HTR-8/SVneo (cell line): ENCODE results near the gene LRBA.
"Not testable (repeated sequence)": the region's sequence is repeated elsewhere in the genome, so short reads cannot be mapped to it uniquely, and the experiment has no call there.

Experiments
- DNase-seq: peaks from one replicate; pipeline ENCODE4 v3.0.0; 2011; ENCODE audit warnings: low spot score, mixed read lengths; ENCODE audit not compliant: insufficient read length
- FAIRE-seq: peaks from 2 replicates; lab custom pipeline; 2011; peaks lifted over from hg19 to GRCh38; lab: Jason Lieb, UNC

LRBA gene, protein sequence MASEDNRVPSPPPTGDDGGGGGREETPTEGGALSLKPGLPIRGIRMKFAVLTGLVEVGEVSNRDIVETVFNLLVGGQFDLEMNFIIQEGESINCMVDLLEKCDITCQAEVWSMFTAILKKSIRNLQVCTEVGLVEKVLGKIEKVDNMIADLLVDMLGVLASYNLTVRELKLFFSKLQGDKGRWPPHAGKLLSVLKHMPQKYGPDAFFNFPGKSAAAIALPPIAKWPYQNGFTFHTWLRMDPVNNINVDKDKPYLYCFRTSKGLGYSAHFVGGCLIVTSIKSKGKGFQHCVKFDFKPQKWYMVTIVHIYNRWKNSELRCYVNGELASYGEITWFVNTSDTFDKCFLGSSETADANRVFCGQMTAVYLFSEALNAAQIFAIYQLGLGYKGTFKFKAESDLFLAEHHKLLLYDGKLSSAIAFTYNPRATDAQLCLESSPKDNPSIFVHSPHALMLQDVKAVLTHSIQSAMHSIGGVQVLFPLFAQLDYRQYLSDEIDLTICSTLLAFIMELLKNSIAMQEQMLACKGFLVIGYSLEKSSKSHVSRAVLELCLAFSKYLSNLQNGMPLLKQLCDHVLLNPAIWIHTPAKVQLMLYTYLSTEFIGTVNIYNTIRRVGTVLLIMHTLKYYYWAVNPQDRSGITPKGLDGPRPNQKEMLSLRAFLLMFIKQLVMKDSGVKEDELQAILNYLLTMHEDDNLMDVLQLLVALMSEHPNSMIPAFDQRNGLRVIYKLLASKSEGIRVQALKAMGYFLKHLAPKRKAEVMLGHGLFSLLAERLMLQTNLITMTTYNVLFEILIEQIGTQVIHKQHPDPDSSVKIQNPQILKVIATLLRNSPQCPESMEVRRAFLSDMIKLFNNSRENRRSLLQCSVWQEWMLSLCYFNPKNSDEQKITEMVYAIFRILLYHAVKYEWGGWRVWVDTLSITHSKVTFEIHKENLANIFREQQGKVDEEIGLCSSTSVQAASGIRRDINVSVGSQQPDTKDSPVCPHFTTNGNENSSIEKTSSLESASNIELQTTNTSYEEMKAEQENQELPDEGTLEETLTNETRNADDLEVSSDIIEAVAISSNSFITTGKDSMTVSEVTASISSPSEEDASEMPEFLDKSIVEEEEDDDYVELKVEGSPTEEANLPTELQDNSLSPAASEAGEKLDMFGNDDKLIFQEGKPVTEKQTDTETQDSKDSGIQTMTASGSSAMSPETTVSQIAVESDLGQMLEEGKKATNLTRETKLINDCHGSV (N-terminal part only)

DNA sequence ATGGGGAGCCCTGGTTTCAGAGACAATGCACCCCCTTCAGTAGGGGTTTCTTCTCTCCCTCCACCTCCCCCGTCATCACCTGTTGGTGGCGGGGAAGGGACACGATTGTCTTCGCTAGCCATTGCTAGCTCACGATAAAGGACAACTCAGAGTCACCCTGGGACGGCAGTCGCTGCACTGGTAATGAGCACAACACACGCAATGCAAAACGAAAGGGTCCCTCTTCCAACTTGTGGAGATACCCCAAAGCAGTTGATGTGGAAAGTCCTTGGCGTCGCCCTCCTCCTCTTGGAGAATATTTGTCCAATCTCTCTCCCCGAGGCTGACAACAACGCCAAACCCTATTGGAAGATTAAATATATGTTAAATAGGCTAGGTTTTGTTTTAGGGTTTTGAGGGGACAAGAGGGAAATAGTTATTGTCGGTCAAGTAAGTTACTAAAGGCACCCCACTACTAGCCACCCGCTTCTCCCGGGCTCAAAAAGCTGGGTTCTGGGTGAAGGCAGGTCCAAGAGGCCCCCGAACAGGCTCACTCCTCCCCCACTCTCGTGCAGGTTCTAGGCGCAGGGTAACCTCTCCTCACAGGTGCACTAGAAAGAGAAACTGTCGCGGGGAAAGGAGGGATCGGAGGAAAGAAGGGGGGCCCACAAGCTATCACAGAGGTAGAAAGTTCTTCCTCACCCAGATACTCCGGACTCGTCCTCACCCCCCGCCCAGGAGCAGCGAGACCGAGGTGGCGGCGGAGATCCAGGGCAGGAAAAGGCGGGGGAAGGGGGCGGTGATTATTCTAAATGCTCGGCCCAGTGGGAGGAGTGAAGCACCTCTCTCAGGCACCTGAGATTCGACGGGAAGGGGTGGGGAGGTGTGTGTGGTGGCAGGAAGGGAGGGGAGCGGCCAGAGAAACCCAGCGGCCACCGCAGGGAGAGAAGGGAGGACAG is at the start of gene LRBA:
Gene LRBA (minus strand): TSS at position 764 of the 938 bp plus-strand sequence. CDS start 642 bp downstream, at position 122.
- no peak for FAIRE-seq
- peak; percentile 73 for DNase-seq

DNA sequence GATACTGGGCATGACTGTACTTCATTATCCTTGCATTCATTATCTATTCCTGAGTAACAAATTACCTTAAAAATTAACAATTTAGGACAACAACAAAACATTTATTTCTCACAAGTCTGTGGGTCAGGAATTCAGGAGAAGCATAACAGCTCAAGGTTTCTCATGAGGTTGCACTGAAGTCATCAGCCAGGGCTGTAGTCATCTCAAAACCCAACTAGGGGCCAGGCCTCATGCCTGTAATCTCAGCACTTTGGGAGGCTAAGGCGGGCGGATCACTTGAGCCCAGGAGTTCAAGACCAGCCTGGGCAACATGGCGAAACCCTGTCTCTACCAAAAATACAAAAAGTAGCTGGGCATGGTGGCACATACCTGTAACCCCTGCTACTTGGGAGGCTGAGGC is 48.1 kb upstream of the LRBA start:
- FAIRE-seq, DNase-seq: not testable (repeated sequence)

DNA sequence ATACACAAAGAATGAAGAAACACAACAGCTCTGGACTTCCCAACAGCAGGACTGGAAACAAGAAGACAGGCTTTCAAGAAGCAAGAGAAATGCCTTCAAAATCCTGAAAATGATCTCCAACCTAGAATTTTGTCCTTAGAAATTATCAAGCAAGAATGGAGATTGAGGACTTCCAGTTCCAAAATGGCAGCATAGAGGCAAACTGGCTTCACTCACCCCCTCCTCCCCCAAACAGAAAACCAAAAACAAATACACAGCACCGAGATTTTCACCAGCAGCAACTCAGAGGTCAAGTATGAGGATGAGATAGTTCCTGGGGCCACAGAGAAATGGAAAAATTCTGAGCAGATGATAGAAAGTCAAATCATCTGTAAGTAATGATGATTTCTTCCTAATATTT is 40.5 kb upstream of the LRBA start:
- no peak for DNase-seq
- FAIRE-seq, result no peak

DNA sequence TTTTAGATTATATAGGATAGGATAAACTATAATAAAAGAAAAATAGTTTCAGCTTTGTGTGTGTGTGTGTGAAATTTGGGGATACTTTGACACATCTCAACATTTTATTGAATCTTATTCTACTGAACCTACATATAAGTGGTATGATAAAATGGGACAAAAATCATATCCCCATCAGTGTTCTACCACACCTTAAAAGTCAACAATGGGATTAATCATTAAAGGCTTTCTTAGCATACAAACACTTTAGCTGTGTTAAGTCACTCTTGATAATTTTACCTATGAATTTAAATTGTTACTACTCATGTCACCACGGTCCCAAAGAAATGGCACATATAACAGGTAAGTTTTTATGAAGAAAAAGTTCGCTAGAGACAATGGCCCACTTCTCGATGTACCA is 37.7 kb upstream of the LRBA start:
- no peak for FAIRE-seq

DNA sequence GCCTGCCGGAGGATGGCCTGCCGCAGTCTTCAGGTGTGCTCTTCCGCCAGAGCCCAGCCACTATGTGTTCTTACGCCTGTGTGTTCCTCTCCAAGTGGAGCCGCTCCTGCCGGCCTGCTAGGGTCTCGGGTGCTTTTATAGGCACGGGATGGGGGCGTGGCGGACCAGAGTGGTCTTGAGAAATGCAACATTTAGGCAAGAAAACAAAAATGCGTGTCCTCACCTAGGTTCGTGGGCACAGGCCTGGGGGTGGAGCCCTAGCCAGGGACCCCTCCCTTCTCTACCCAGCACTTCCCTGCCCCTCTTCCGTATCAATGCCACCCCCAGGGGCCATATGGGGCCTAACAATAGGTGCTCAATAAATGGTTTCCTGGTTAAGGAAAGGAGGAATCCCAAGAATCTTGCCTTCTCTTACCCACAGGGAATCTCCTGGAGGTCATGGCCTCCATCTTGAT is 34.4 kb upstream of the LRBA start:
- DNase-seq, result no peak
- no peak for FAIRE-seq

More for the DNA sequence above, 37.7 kb upstream of the LRBA start:
- no peak for DNase-seq

DNA sequence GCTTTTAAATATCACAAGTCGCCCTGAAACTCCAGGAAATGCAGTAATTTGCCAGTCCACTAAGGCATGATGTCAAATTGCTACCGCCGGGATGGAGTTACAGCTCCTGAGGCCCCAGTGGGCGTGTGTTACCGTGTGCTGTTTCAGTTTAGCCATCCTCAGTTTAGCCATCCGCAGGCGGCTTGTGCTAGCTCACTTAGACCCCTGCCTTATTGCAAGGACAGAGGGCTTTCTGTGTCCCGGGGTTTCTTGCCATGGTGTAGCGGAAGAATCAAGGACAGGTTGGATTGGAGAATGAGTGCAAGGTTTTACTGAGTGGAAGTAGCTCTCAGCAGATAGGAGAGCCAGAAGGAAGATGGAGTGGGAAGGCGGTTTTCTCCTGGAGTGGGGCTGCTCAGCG is 33.8 kb upstream of the LRBA start:
- DNase-seq, result no peak
- FAIRE-seq, result no peak

DNA sequence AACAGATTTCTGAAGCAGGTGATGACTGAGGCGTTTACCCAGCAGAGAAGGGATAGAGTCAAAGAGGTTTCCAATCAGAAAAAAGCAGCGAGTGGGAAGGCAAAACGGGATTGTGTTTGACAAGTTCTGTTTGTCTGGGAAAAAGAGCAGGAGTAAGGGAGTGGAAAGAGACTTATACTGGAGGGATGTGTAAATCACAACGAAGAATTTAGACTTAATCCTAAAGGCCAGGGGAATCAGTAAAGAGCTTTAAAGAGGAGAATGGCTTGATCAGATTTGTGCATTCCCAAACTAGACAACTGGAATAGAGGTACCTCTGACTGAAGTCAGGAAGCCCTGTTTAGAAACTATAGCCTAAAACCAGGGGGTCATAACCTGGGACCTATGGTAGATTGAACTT is 31.5 kb upstream of the LRBA start:
- DNase-seq (no peak), FAIRE-seq (no peak)

DNA sequence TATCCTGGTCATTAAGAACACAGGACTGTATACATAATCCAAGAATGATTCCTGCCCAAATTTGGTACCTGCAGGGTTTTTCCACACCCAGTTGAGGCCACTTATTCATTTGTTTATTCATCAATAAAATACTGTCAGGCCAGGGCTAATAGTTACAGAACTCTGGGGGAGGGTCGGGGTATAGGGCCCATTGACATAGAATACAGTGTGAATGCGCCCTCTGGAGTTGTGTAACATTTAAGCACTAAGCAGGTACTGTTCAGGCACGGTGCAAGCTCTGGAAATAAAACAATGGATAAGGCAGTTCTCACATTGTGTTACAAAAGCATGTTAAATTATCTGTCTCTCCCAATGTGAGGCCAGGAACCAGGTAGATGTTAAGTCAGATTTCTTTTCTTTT is 30.8 kb upstream of the LRBA start:
- FAIRE-seq, result no peak
- no peak for DNase-seq

DNA sequence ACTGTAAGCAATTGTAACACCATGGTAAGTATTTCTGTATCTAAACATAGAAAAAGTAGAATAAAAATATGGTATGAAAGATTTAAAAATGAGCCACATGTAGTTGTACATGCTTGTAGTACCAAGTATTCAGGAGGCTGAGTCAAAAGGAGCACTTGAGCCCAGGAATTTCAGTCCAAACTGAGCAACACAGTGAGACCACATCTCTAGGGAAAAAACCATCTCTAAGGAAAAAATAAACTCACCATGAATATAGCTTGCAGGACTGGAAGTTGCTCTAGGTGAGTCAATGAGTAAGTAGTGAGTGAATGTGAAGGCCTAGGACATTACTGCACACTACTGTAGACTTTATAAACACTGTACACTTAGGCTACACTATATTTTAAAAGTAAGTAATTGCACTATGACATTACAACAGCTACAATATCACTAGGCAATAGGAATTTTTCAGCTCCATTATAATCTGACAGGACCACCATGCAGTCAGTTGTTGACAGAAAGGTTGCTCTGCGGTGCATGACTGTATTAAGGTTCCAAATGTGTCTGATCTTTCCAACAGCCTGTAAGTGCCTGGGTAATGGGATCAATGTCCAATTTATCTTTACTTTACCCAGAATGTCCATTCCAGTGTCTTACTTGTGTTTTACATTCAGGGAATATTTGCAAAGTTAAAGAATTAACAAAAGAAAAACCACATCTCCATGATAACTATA is 28.9 kb upstream of the LRBA start:
- no peak for DNase-seq
- no peak for FAIRE-seq

DNA sequence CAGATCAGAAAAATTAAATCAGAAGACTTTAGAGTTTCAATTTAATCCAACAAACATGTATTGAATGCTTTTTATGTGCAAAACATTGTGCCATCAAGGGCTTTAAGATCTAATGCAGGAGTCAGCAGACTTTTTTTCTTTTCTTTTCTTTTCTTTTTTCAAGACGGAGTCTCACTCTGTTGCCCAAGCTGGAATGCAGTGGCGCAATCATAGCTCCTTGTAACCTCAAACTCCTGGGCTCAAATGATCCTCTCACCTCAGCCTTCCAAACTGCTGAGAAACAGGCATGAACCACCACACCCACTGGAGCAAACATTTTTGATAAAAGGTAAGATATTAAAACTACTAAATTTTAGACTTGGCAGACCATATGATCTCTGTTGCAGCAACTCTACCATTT is 24.6 kb upstream of the LRBA start:
- no peak for FAIRE-seq
- DNase-seq, result no peak

DNA sequence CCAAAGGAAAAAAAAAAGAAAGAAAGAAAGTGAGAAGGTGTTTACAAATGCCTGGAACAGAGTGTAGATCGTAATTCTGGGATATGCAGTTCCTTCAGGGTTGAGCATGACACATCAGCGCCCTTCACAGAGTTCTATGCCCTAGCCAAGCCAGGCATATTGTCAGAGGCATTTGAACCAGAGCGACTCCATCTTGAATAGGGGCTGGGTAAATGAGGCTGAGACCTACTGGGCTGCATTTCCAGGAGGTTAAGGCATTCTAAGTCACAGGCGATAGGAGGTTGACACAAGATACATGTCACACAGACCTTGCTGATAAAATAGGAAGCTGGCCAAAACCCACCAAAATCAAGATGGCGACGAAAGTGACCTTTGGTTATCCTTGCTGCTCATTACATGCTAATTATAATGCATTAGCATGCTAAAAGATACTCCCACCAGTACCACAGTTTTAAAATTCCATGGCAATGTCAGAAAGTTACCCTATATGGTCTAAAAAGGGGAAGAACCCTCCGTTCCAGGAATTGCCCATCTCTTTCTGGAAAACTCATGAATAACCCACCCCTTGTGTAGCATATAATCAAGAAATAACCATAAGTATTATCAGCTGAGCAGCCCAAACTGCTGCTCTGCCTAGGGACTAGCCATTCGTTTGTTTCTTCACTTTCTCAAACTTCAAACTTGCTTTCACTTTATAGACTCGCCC is 23.5 kb upstream of the LRBA start:
- DNase-seq, result no peak
- no peak for FAIRE-seq

DNA sequence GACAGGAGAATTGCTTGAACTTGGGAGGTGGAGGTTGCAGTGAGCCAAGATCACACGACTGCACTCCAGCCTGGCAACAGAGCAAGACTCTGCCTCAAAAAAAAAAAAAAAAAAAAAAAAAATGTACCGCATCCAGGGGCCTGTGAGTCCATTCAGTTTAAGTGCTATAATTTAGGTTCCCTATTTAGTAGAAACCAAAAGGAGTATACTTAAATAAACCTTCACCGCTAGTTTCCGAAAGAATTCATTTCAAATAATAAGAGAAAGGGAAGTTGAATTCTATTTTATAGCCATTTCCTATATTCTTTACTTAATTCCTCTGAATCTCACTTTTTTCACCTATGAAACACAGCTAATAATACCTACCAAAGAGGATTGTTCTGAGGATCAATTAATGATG is 20.8 kb upstream of the LRBA start:
- no peak for FAIRE-seq
- no peak for DNase-seq

DNA sequence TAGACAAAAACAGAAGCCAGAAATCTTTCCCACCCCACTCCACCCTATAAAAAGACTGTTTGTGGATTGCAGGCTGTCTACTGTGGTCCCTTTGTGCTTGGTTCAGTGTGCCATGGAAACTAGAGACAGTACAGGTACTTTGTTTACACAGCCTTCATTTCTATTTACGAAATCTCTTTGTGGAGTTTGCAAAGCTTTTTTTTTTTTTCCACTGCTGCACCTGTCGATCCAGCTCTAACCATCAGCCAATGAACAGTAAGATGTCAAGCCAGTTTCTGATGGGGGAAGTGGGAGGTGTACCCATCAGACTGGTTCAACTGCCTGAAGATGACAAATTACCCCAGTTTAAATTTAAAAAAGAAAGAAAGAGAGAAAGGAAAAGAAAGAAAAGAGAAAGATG is 20.2 kb upstream of the LRBA start:
- FAIRE-seq (no peak), DNase-seq (no peak)

DNA sequence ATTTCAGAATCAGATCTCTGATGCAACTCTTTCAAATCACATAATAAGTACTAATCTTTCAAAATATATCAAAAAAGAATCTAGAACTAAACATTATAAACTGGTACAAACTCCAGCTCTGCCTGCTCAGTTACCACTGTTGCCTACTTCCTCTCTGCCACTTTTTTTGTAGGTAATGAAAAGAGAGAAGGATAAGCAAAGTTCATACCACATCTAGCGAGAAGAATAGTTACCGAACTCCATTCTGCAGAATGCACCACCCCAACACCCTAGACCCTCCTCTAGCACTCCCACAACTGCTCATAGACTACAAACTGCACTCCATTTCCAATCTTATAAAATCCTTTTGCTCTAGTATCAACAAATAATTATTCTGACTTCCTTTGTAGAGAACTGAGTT is 19.7 kb upstream of the LRBA start:
- no peak for FAIRE-seq

DNA sequence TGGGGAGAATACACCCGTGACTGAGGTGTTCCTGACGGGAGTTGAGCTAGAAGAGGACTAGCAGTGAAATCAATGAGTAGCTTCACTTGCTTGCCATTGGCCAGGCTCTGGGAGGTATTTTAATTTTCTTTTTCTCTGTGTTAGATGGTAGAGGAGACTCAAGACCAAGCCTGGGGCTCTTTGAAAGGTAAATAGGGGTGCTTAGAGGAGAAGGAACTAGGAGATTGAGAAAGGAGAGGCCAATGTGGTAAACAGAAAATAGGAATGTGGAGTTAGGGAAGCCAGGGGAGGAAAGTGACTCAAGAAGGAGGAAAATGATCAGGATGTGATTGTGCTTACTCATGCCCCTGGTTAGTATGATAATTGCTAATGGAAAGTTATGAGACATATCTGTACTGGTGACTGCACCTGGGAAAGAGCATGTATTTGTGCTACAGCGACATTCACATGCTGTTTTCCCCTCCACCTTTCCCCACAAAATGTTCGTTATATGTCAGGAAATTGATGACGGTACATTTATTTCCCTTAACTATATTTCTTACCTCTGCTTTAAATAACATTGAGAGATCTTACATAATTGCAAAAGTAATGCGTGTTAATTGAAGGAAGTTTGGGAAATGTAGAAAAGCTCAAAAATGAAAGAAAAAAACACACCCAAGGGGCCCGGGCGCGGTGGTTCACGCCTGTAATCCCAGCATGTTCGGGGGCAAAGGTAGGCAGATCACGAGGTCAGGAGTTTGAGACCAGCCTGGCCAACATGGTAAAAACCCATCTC is 16.9 kb upstream of the LRBA start:
- DNase-seq, result peak; percentile 41
- no peak for FAIRE-seq

More for the DNA sequence above, 19.7 kb upstream of the LRBA start:
- DNase-seq, result no peak

DNA sequence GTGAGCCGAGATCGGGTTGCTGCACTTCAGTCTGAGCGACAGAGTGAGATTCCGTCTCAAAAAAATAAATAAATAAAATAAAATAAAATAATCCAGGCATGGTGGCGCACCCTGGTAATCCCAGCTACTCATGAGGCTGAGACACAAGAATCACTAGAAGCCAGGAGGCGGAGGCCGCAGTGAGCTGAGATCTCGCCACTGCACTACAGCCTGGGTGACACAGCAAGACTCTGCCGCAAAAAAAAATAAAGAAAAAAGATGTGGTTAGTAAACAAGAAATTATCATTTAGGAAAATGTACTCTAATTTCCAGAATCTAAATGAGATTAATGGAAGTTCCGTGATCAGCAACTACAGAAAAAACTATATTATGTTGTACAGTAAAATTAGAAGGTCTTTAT is 14.5 kb upstream of the LRBA start:
- DNase-seq, result no peak
- no peak for FAIRE-seq

DNA sequence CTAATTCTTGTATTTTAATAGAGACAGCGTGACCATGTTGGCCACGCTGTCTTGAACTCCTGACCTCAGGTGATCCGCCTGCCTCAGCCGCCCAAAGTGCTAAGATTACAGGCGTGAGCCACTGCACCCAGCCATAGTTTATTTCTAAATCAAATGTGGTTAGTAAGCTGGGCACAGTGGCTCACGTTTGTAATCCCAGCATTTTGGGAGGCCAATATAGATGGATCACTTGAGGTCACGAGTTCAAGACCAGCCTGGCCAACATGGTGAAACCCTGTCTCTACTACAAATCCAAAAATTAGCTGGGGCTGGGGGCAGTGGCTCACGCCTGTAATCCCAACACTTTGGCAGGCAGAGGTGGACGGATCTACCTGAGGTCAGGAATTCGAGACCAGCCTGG is 13.9 kb upstream of the LRBA start:
- not testable (repeated sequence) for FAIRE-seq, DNase-seq
